HepG2 (cell line): ENCODE data around the gene MRPS7. TPM values are rescaled to one million over a fixed set of nuclear protein-coding genes. Genes with fewer than 3 reads are reported as not detected.

Experiments used
- CBX2 ChIP-seq, 2 experiments: fragments of 200-600 bp in 1 of 2; sonication (generic); formaldehyde crosslinking in 1 of 2; IDR thresholded peaks; 2 replicates each; pipeline versions ENCODE4 v1.7.0 to v1.8.1; 2018 to 2022; ENCODE audit warnings: low read depth in 2 of 2, low read length in 1 of 2, mild to moderate bottlenecking in 1 of 2, missing genetic modification reagents in 1 of 2
- ELF3 ChIP-seq: IDR thresholded peaks from 2 replicates; pipeline ENCODE4 v1.6.1; 2016; ENCODE audit warnings: missing genetic modification reagents, missing compliant biosample characterization
- FOXC1 ChIP-seq: sonication (generic); formaldehyde crosslinking; IDR thresholded peaks from 2 replicates; pipeline ENCODE4 v1.8.0; 2022; ENCODE audit warnings: mild to moderate bottlenecking, missing genetic modification reagents, borderline replicate concordance
- GATAD1 ChIP-seq: IDR thresholded peaks from 2 replicates; pipeline ENCODE4 v1.6.1; 2016; ENCODE audit warnings: missing genetic modification reagents, missing compliant biosample characterization
- MBNL3 ChIP-seq: fragments of 250-450 bp; sonication (Bioruptor Pico); conservative IDR thresholded peaks from 2 replicates; pipeline ENCODE4 v1.8.0; 2022; ENCODE audit warnings: mild to moderate bottlenecking, inconsistent platforms
- NCOA1 ChIP-seq: sonication (generic); formaldehyde crosslinking; IDR thresholded peaks from 2 replicates; pipeline ENCODE4 v1.9.0; 2021; ENCODE audit warnings: missing genetic modification reagents
- POLR2A ChIP-seq, 2 experiments: IDR thresholded peaks; 2 replicates each; pipeline ENCODE4 v1.6.1; 2011; ENCODE audit warnings: low read depth in 2 of 2, low read length in 2 of 2, mild to moderate bottlenecking in 1 of 2, moderate library complexity in 1 of 2; ENCODE audit not compliant: insufficient read depth in 1 of 2
- ZBTB3 ChIP-seq: sonication (generic); formaldehyde crosslinking; IDR thresholded peaks from 2 replicates; pipeline ENCODE4 v1.4.0; 2020; ENCODE audit warnings: low read depth, mild to moderate bottlenecking, moderate library complexity, missing genetic modification reagents, borderline replicate concordance
- ZBTB8A ChIP-seq: sonication (generic); formaldehyde crosslinking; IDR thresholded peaks from 2 replicates; pipeline ENCODE4 v1.4.0; 2020; ENCODE audit warnings: mild to moderate bottlenecking, low read depth, missing genetic modification reagents, borderline replicate concordance
- ZFP37 ChIP-seq: sonication (generic); formaldehyde crosslinking; IDR thresholded peaks from 2 replicates; pipeline ENCODE4 v1.4.0; 2020; ENCODE audit warnings: missing genetic modification reagents, borderline replicate concordance
- ZNF138 ChIP-seq: sonication (generic); formaldehyde crosslinking; IDR thresholded peaks from 2 replicates; pipeline ENCODE4 v1.5.0; 2020; ENCODE audit warnings: mild to moderate bottlenecking, low read depth, missing genetic modification reagents
- ZNF30 ChIP-seq: sonication (generic); formaldehyde crosslinking; IDR thresholded peaks from 2 replicates; pipeline ENCODE4 v1.5.0; 2020; ENCODE audit warnings: mild to moderate bottlenecking, missing genetic modification reagents
- ZNF430 ChIP-seq: sonication (generic); formaldehyde crosslinking; IDR thresholded peaks from 2 replicates; pipeline ENCODE4 v1.9.0; 2021; ENCODE audit warnings: mild to moderate bottlenecking, missing genetic modification reagents
- ZNF441 ChIP-seq: sonication (generic); formaldehyde crosslinking; IDR thresholded peaks from 2 replicates; pipeline ENCODE4 v1.7.0; 2021; ENCODE audit warnings: missing genetic modification reagents, borderline replicate concordance
- ZNF543 ChIP-seq: sonication (generic); formaldehyde crosslinking; IDR thresholded peaks from 2 replicates; pipeline ENCODE4 v1.4.0; 2020; ENCODE audit warnings: mild to moderate bottlenecking, missing genetic modification reagents
- ZNF644 ChIP-seq: IDR thresholded peaks from 2 replicates; pipeline ENCODE4 v1.6.1; 2016; ENCODE audit warnings: low read depth
- ZNF674 ChIP-seq: sonication (generic); formaldehyde crosslinking; IDR thresholded peaks from 2 replicates; pipeline ENCODE4 v1.5.0; 2020; ENCODE audit warnings: low read depth, mild to moderate bottlenecking, missing genetic modification reagents
- ZNF816 ChIP-seq: sonication (generic); formaldehyde crosslinking; IDR thresholded peaks from 2 replicates; pipeline ENCODE4 v1.8.0; 2022; ENCODE audit warnings: missing genetic modification reagents, mild to moderate bottlenecking, borderline replicate concordance
- ZNF878 ChIP-seq: sonication (generic); formaldehyde crosslinking; IDR thresholded peaks from 2 replicates; pipeline ENCODE4 v1.8.1; 2023; ENCODE audit warnings: mild to moderate bottlenecking, missing genetic modification reagents, moderate library complexity
- polyA plus RNA-seq, 8 experiments: library from polyadenylated mRNA; depleted of rRNA in 3 of 8; stranded (reverse) in 7 of 8; unstranded in 1 of 8; fragments of >200 nt; fragmentation: Illumina TruSeq in 4 of 8; extraction: Trizol in 4 of 8; gene quantifications; 2 replicates each; pipeline versions ENCODE4 v1.2.1 to v1.2.3, GENCODE V29; 2011 to 2016; ENCODE audit warnings: low read depth in 4 of 8, missing spikeins in 1 of 8, mixed read lengths in 1 of 8; ENCODE audit not compliant: insufficient read depth in 1 of 8
- total RNA-seq, 5 experiments: library from RNA; depleted of rRNA; stranded (reverse); fragments of >200 nt; fragmentation: Illumina TruSeq; extraction: Trizol; gene quantifications; 2 replicates each; pipeline ENCODE4 v1.2.3, GENCODE V29; 2016; ENCODE audit warnings: low read depth in 1 of 5
- TF ChIP-seq, protein P1 (sequence below): sonication (generic); formaldehyde crosslinking; IDR thresholded peaks from 2 replicates; pipeline ENCODE4 v1.8.1; 2022; ENCODE audit warnings: low read depth, mild to moderate bottlenecking, missing genetic modification reagents
- TF ChIP-seq, protein P2 (sequence below): sonication (generic); formaldehyde crosslinking; IDR thresholded peaks from 2 replicates; pipeline ENCODE4 v1.5.0; 2020; ENCODE audit warnings: missing genetic modification reagents, mild to moderate bottlenecking, borderline replicate concordance
- TF ChIP-seq, protein P3 (sequence below): sonication (generic); formaldehyde crosslinking; IDR thresholded peaks from 2 replicates; pipeline ENCODE4 v1.4.0; 2020; ENCODE audit warnings: mild to moderate bottlenecking, missing genetic modification reagents
- TF ChIP-seq, protein P4 (sequence below): sonication (generic); formaldehyde crosslinking; IDR thresholded peaks from 2 replicates; pipeline ENCODE4 v1.8.1; 2023; ENCODE audit warnings: mild to moderate bottlenecking, missing genetic modification reagents

MRPS7 gene
- total and polyA plus RNA-seq, 2 of the 13 experiments (the other 11 are each of a cell fraction or from before 2014, with no cell fraction given), result 97.0 to 162 TPM

DNA sequence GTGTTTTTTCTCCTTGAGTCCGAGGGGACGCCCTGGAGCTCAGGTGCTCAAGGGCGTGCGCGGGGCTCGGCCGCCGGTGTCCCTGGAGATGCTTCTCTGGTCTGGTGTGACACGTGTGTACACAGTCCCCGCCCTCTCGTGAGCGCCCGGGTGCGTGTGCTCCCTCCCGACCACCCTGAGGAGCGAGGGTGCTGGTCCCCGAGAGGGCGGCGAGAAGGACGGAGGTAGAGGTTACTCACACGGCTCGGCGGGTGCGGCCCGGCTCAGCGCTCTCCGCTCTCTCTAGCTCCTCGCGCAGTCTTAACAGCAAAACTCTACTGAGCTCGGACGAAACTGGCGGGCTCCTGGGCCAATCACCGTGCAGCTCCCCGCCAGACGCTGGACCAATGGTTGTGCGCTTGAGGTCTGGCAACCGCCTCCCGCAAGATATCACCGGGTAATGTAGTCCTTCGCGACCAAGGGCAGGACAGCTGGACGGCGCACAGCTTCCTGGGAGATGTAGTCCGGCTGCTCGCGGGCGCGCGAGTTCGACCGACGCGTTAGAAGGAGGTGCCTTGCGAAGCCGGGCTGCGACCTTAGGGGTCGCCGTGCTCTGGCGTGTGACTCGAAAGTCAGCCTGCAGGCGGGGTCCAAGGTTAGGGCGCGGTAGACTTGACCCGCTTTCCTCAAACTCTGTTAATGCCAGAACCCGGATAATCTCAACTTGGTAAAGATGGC lies 27.6 kb downstream of the MRPS7 start, which contains the start of gene SLC25A19 (continued):
- TF ChIP-seq ZNF430 (CRISPR knock-in tag) (peak; percentile 71; the same call in 1 of the 2 replicates), ZNF816 (CRISPR knock-in tag) (no peak), CBX2 (IDR thresholded peaks at IDR 0.05; ENCODE audit: low read depth, low read length) (no peak), CBX2 (CRISPR knock-in tag; IDR thresholded peaks at IDR 0.05; ENCODE audit: low read depth) (no peak), ZNF30 (CRISPR knock-in tag) (no peak), ZNF644 (CRISPR knock-in tag) (no peak), GATAD1 (CRISPR knock-in tag) (peak; percentile 81), ZNF441 (peak; percentile 94), ELF3 (peak; percentile 72; the same call in 1 of the 2 replicates), NCOA1 (peak; percentile 64; the same call in 1 of the 2 replicates), ZFP37 (CRISPR knock-in tag) (peak; percentile 33; the same call in 1 of the 2 replicates), ZBTB3 (no peak), ZNF674 (CRISPR knock-in tag) (no peak), ZNF878 (CRISPR knock-in tag) (no peak), ZBTB8A (CRISPR knock-in tag) (no peak), ZNF543 (CRISPR knock-in tag) (peak; percentile 60), MBNL3 (no peak), FOXC1 (peak; percentile 89; the same call in 1 of the 2 replicates), ZNF138 (CRISPR knock-in tag) (no peak; the same call in 1 of the 2 replicates), POLR2A (IDR thresholded peaks at IDR 0.05; ENCODE audit: insufficient read depth in 1 of 2, low read depth in 2 of 2, low read length in 2 of 2) (peak; percentile 94 to 99)
- TF ChIP-seq, protein P1, sequence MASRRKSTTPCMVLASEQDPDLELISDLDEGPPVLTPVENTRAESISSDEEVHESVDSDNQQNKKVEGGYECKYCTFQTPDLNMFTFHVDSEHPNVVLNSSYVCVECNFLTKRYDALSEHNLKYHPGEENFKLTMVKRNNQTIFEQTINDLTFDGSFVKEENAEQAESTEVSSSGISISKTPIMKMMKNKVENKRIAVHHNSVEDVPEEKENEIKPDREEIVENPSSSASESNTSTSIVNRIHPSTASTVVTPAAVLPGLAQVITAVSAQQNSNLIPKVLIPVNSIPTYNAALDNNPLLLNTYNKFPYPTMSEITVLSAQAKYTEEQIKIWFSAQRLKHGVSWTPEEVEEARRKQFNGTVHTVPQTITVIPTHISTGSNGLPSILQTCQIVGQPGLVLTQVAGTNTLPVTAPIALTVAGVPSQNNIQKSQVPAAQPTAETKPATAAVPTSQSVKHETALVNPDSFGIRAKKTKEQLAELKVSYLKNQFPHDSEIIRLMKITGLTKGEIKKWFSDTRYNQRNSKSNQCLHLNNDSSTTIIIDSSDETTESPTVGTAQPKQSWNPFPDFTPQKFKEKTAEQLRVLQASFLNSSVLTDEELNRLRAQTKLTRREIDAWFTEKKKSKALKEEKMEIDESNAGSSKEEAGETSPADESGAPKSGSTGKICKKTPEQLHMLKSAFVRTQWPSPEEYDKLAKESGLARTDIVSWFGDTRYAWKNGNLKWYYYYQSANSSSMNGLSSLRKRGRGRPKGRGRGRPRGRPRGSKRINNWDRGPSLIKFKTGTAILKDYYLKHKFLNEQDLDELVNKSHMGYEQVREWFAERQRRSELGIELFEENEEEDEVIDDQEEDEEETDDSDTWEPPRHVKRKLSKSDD (CRISPR knock-in tag), result peak; percentile 96
- TF ChIP-seq, protein P2, sequence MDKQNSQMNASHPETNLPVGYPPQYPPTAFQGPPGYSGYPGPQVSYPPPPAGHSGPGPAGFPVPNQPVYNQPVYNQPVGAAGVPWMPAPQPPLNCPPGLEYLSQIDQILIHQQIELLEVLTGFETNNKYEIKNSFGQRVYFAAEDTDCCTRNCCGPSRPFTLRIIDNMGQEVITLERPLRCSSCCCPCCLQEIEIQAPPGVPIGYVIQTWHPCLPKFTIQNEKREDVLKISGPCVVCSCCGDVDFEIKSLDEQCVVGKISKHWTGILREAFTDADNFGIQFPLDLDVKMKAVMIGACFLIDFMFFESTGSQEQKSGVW, result no peak
- TF ChIP-seq, protein P3, sequence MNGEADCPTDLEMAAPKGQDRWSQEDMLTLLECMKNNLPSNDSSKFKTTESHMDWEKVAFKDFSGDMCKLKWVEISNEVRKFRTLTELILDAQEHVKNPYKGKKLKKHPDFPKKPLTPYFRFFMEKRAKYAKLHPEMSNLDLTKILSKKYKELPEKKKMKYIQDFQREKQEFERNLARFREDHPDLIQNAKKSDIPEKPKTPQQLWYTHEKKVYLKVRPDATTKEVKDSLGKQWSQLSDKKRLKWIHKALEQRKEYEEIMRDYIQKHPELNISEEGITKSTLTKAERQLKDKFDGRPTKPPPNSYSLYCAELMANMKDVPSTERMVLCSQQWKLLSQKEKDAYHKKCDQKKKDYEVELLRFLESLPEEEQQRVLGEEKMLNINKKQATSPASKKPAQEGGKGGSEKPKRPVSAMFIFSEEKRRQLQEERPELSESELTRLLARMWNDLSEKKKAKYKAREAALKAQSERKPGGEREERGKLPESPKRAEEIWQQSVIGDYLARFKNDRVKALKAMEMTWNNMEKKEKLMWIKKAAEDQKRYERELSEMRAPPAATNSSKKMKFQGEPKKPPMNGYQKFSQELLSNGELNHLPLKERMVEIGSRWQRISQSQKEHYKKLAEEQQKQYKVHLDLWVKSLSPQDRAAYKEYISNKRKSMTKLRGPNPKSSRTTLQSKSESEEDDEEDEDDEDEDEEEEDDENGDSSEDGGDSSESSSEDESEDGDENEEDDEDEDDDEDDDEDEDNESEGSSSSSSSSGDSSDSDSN (CRISPR knock-in tag), result peak; percentile 94
- TF ChIP-seq, protein P4, sequence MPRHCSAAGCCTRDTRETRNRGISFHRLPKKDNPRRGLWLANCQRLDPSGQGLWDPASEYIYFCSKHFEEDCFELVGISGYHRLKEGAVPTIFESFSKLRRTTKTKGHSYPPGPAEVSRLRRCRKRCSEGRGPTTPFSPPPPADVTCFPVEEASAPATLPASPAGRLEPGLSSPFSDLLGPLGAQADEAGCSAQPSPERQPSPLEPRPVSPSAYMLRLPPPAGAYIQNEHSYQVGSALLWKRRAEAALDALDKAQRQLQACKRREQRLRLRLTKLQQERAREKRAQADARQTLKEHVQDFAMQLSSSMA, result peak; percentile 63; the same call in 1 of the 2 replicates
